GM23338 (cell line): ENCODE results near the gene EPHA5. TPM values are rescaled to one million over a fixed set of nuclear protein-coding genes. Genes with fewer than 3 reads are reported as not detected.
A peak's percentile ranks its signal among the peaks of the same experiment; 100 is the strongest.

Experiments
- ATAC-seq: fragments of 200-7000 bp; cut with Tn5 transposase; 3 replicates; pipeline ENCODE4 v1.9.1; 2020
- DNase-seq: peaks from one replicate; pipeline ENCODE4 v3.0.0-alpha.2; 2015; ENCODE audit warnings: low spot score
- H2AFZ ChIP-seq: fragments of 200-600 bp; sonication (generic); 2 replicates; pipeline ENCODE4 v1.8.0; 2016; ENCODE audit warnings: antibody characterized with exemption, mild to moderate bottlenecking, moderate library complexity
- H3F3A ChIP-seq: fragments of 200-600 bp; sonication (generic); replicated peaks from 2 replicates; pipeline ENCODE4 v1.8.0; 2017; ENCODE audit warnings: antibody characterized with exemption, mixed run types, low read depth
- H3K27ac ChIP-seq: fragments of 200-600 bp; sonication (generic); 2 replicates; pipeline ENCODE4 v1.6.1; 2016; ENCODE audit warnings: low read depth
- H3K27me3 ChIP-seq: fragments of 200-600 bp; sonication (generic); 2 replicates; pipeline ENCODE4 v1.8.0; 2016; ENCODE audit warnings: mild to moderate bottlenecking, mixed run types, moderate library complexity; ENCODE audit not compliant: insufficient read depth
- H3K36me3 ChIP-seq: fragments of 200-600 bp; sonication (generic); 2 replicates; pipeline ENCODE4 v1.8.0; 2016; ENCODE audit warnings: mild to moderate bottlenecking; ENCODE audit not compliant: insufficient read depth
- H3K4me1 ChIP-seq: fragments of 200-600 bp; sonication (generic); 2 replicates; pipeline ENCODE4 v1.8.0; 2016; ENCODE audit warnings: mild to moderate bottlenecking, moderate library complexity; ENCODE audit not compliant: insufficient read depth
- H3K4me2 ChIP-seq: fragments of 200-600 bp; sonication (generic); 2 replicates; pipeline ENCODE4 v1.7.1; 2017; ENCODE audit warnings: mixed run types
- H3K4me3 ChIP-seq: fragments of 200-600 bp; sonication (generic); 2 replicates; pipeline ENCODE4 v1.6.1; 2016; ENCODE audit warnings: mixed run types
- H3K79me2 ChIP-seq: fragments of 200-600 bp; sonication (generic); replicated peaks from 2 replicates; pipeline ENCODE4 v1.8.0; 2017; ENCODE audit warnings: mild to moderate bottlenecking; ENCODE audit not compliant: insufficient read depth
- H3K9me2 ChIP-seq: fragments of 200-600 bp; sonication (generic); 2 replicates; pipeline ENCODE4 v1.8.0; 2017; ENCODE audit not compliant: insufficient read depth
- H4K20me1 ChIP-seq: fragments of 200-600 bp; sonication (generic); replicated peaks from 2 replicates; pipeline ENCODE4 v1.8.0; 2017; ENCODE audit warnings: mild to moderate bottlenecking; ENCODE audit not compliant: insufficient read depth
- H3K27ac Mint-ChIP-seq: 2 replicates; pipeline ENCODE4 v1.8.0; 2020; ENCODE audit warnings: inconsistent platforms, mild to moderate bottlenecking, moderate library complexity, mixed read lengths
- H3K27me3 Mint-ChIP-seq: 3 replicates; pipeline ENCODE4 v1.8.0; 2022; ENCODE audit warnings: low read depth, mild to moderate bottlenecking, moderate library complexity, mixed read lengths, inconsistent platforms; ENCODE audit not compliant: insufficient read depth, poor library complexity
- H3K36me3 Mint-ChIP-seq: 3 replicates; pipeline ENCODE4 v1.8.0; 2021; ENCODE audit warnings: low read depth, mild to moderate bottlenecking, inconsistent platforms, moderate library complexity, mixed read lengths
- H3K4me1 Mint-ChIP-seq: 3 replicates; pipeline ENCODE4 v1.8.0; 2020; ENCODE audit warnings: mild to moderate bottlenecking, inconsistent platforms, mixed read lengths
- H3K4me3 Mint-ChIP-seq: 3 replicates; pipeline ENCODE4 v1.8.0; 2021; ENCODE audit warnings: moderate library complexity, mild to moderate bottlenecking, inconsistent platforms, mixed read lengths
- H3K9me3 Mint-ChIP-seq: 3 replicates; pipeline ENCODE4 v1.8.0; 2020; ENCODE audit warnings: moderate library complexity, mild to moderate bottlenecking, inconsistent platforms, mixed read lengths
- CREB1 ChIP-seq: fragments of 250-450 bp; sonication (Bioruptor Pico); IDR thresholded peaks from 2 replicates; pipeline ENCODE4 v1.5.0; 2020; ENCODE audit warnings: low read depth, mild to moderate bottlenecking, moderate library complexity
- EZH2 ChIP-seq: fragments of 200-600 bp; sonication (generic); IDR thresholded peaks from one replicate; pipeline ENCODE4 v1.8.0; 2017; ENCODE audit warnings: antibody characterized with exemption, mild to moderate bottlenecking, low read depth; ENCODE audit not compliant: unreplicated experiment
- NANOG ChIP-seq: IDR thresholded peaks from 2 replicates; pipeline ENCODE4 v1.6.1; 2016; ENCODE audit warnings: antibody characterized with exemption, borderline replicate concordance
- POLR2AphosphoS5 ChIP-seq: IDR thresholded peaks from 2 replicates; pipeline ENCODE4 v1.6.1; 2016; ENCODE audit warnings: antibody characterized with exemption, low read depth
- polyA plus RNA-seq: library from polyadenylated mRNA; unstranded; fragments of >200 nt; fragmentation: Nextera tagmentation; extraction: Ambion mirVana; gene quantifications from 2 replicates; pipeline ENCODE4 v1.2.1, GENCODE V29; 2016
- total RNA-seq: library from RNA; depleted of rRNA; stranded (reverse); fragments of >200 nt; shearing (Covaris generic); gene quantifications from 2 replicates; pipeline ENCODE4 v1.2.3, GENCODE V29; 2014
- TF ChIP-seq, protein P1 (sequence below), 2 experiments: fragments of 200-600 bp in 1 of 2; sonication (generic) in 1 of 2; conservative IDR thresholded peaks; 2 replicates each; pipeline versions ENCODE4 v1.5.1 to v1.6.1; 2016 to 2017; ENCODE audit warnings: antibody characterized with exemption in 2 of 2, low read depth in 2 of 2, mild to moderate bottlenecking in 2 of 2, moderate library complexity in 1 of 2
- TF ChIP-seq, protein P2 (sequence below): IDR thresholded peaks from 2 replicates; pipeline ENCODE4 v1.6.1; 2016; ENCODE audit warnings: antibody characterized with exemption
- TF ChIP-seq, protein P3 (sequence below): fragments of 250-450 bp; sonication (Bioruptor Pico); IDR thresholded peaks from 2 replicates; pipeline ENCODE4 v1.5.0; 2020; ENCODE audit warnings: mild to moderate bottlenecking, moderate library complexity

EPHA5 gene
- total and polyA plus RNA-seq, 2 experiments from 2014 or later, result 0.05 to 0.24 TPM

DNA sequence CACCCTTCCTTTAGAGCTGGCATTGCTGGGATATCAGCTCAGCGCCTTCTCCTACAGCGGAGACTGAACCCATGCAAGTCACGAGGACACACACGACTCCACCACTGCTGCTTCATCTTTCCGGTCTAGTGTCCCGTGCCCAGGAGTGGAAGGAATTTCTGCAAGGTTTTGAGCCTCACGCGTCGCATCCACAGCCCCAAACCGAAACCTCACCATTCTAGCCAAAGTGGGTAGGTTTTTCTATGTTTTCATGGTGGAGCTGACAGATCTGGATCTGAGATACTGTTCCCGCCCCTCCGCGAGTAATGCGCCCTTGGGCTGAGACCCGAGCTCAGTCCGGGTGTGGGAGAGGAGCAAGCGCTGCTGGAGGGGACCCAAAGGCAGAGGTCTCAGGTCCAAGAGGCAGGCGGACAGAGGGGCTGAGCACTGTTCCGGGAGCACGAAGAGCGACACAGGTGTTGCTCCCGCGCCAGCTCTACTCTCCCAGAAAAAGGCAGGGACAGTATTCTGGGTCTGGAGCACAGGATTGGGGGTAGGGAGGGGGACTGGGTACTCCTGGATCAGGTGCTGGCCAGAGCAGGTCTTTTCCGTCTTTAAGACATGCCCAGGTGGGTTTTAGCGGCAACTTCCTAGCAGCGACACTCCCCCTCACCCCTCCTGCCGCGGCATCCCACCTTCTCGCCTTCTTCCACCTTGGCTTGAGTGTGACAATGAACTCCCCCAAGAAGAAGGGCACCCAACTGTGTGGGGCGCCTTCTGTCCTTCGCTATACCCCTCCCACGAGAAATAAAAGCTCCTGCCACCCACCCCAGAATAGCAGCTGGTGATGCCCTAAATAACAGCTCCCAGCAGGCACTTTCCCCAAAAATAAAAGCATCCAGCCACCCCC is 1.8 kb downstream of the EPHA5 start:
- Mint-ChIP-seq H3K27me3 (peaks cover 58% of the 10 kb centered on the region), H3K9me3 (no peaks in the 10 kb centered on the region), H3K4me3 (peak overlapping the region; percentile 76), H3K36me3 (no peaks in the 10 kb centered on the region; the same call in 2 of the 3 replicates), H3K27ac (no peak overlapping the region), H3K4me1 (peaks cover 31% of the 10 kb centered on the region)
- H2AFZ ChIP-seq, result peak overlapping the region; percentile 86
- H3K36me3 ChIP-seq, result no peaks in the 10 kb centered on the region
- peak; percentile 8; the same call in 2 of the 3 replicates for ATAC-seq
- no peaks in the 10 kb centered on the region for H3K9me2 ChIP-seq
- no peaks in the 10 kb centered on the region for H3K79me2 ChIP-seq
- peak overlapping the region; percentile 91 for H3K4me2 ChIP-seq
- H3K27me3 ChIP-seq, result peaks cover 76% of the 10 kb centered on the region
- peaks cover 3% of the 10 kb centered on the region; the same call in 1 of the 2 replicates for H3F3A ChIP-seq
- no peak overlapping the region for H3K27ac ChIP-seq
- H3K4me3 ChIP-seq, result peak overlapping the region; percentile 65
- H3K4me1 ChIP-seq, result peaks cover 43% of the 10 kb centered on the region
- TF ChIP-seq EZH2 (peak; percentile 30), POLR2AphosphoS5 (no peak)
- H4K20me1 ChIP-seq, result peaks cover 5% of the 10 kb centered on the region; the same call in 1 of the 2 replicates
- peak; percentile 44 for DNase-seq

DNA sequence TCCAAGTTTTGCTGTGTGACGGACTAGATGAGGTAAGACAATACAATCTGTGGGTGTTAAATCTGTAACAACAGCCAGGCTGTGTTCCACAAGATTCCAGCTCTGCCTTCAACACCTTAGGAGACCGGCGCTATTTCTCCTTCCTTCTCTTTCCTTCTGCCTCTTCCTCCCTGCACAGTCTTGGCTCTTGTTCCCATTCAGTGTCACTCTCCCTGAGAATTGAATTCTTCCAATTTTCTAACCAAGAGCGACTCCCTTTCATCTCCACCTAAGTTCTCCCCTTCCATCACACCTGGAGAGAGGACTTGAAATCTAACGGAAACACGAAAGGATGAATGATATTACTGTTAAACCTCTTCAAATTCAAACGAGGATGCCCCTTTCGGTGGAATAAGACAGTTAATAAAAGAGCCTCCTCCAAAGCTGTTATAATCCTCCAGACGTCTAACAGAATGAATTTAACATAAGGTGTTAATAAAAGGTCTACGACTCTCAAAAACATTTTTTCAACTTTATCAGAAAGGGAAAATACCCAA is 2.7 kb downstream of the EPHA5 start:
- peak overlapping the region; percentile 91 for H3K4me2 ChIP-seq

More for the DNA sequence above, 2.7 kb downstream of the EPHA5 start:
- ATAC-seq, result no peak
- DNase-seq, result peak; percentile 18
- H3K4me3 Mint-ChIP-seq, result peak overlapping the region; percentile 39
- Histone ChIP-seq H3K4me3 (peak overlapping the region; percentile 65), H2AFZ (no peak overlapping the region), H3K36me3 (no peaks in the 10 kb centered on the region), H4K20me1 (peaks cover 5% of the 10 kb centered on the region; the same call in 1 of the 2 replicates), H3K79me2 (no peaks in the 10 kb centered on the region), H3K9me2 (no peaks in the 10 kb centered on the region), H3K27ac (no peak overlapping the region), H3F3A (peaks cover 3% of the 10 kb centered on the region; the same call in 1 of the 2 replicates), H3K27me3 (peaks cover 68% of the 10 kb centered on the region), H3K4me1 (peaks cover 43% of the 10 kb centered on the region)
- no peaks in the 10 kb centered on the region; the same call in 2 of the 3 replicates for H3K36me3 Mint-ChIP-seq
- TF ChIP-seq, protein P1, sequence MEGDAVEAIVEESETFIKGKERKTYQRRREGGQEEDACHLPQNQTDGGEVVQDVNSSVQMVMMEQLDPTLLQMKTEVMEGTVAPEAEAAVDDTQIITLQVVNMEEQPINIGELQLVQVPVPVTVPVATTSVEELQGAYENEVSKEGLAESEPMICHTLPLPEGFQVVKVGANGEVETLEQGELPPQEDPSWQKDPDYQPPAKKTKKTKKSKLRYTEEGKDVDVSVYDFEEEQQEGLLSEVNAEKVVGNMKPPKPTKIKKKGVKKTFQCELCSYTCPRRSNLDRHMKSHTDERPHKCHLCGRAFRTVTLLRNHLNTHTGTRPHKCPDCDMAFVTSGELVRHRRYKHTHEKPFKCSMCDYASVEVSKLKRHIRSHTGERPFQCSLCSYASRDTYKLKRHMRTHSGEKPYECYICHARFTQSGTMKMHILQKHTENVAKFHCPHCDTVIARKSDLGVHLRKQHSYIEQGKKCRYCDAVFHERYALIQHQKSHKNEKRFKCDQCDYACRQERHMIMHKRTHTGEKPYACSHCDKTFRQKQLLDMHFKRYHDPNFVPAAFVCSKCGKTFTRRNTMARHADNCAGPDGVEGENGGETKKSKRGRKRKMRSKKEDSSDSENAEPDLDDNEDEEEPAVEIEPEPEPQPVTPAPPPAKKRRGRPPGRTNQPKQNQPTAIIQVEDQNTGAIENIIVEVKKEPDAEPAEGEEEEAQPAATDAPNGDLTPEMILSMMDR (conservative IDR thresholded peaks at IDR 0.05; ENCODE audit: low read depth in 2 of 2), result no peak
- TF ChIP-seq, protein P2, sequence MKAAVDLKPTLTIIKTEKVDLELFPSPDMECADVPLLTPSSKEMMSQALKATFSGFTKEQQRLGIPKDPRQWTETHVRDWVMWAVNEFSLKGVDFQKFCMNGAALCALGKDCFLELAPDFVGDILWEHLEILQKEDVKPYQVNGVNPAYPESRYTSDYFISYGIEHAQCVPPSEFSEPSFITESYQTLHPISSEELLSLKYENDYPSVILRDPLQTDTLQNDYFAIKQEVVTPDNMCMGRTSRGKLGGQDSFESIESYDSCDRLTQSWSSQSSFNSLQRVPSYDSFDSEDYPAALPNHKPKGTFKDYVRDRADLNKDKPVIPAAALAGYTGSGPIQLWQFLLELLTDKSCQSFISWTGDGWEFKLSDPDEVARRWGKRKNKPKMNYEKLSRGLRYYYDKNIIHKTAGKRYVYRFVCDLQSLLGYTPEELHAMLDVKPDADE, result no peak
- TF ChIP-seq CREB1 (CRISPR knock-in tag) (no peak), NANOG (no peak)
- TF ChIP-seq, protein P3, sequence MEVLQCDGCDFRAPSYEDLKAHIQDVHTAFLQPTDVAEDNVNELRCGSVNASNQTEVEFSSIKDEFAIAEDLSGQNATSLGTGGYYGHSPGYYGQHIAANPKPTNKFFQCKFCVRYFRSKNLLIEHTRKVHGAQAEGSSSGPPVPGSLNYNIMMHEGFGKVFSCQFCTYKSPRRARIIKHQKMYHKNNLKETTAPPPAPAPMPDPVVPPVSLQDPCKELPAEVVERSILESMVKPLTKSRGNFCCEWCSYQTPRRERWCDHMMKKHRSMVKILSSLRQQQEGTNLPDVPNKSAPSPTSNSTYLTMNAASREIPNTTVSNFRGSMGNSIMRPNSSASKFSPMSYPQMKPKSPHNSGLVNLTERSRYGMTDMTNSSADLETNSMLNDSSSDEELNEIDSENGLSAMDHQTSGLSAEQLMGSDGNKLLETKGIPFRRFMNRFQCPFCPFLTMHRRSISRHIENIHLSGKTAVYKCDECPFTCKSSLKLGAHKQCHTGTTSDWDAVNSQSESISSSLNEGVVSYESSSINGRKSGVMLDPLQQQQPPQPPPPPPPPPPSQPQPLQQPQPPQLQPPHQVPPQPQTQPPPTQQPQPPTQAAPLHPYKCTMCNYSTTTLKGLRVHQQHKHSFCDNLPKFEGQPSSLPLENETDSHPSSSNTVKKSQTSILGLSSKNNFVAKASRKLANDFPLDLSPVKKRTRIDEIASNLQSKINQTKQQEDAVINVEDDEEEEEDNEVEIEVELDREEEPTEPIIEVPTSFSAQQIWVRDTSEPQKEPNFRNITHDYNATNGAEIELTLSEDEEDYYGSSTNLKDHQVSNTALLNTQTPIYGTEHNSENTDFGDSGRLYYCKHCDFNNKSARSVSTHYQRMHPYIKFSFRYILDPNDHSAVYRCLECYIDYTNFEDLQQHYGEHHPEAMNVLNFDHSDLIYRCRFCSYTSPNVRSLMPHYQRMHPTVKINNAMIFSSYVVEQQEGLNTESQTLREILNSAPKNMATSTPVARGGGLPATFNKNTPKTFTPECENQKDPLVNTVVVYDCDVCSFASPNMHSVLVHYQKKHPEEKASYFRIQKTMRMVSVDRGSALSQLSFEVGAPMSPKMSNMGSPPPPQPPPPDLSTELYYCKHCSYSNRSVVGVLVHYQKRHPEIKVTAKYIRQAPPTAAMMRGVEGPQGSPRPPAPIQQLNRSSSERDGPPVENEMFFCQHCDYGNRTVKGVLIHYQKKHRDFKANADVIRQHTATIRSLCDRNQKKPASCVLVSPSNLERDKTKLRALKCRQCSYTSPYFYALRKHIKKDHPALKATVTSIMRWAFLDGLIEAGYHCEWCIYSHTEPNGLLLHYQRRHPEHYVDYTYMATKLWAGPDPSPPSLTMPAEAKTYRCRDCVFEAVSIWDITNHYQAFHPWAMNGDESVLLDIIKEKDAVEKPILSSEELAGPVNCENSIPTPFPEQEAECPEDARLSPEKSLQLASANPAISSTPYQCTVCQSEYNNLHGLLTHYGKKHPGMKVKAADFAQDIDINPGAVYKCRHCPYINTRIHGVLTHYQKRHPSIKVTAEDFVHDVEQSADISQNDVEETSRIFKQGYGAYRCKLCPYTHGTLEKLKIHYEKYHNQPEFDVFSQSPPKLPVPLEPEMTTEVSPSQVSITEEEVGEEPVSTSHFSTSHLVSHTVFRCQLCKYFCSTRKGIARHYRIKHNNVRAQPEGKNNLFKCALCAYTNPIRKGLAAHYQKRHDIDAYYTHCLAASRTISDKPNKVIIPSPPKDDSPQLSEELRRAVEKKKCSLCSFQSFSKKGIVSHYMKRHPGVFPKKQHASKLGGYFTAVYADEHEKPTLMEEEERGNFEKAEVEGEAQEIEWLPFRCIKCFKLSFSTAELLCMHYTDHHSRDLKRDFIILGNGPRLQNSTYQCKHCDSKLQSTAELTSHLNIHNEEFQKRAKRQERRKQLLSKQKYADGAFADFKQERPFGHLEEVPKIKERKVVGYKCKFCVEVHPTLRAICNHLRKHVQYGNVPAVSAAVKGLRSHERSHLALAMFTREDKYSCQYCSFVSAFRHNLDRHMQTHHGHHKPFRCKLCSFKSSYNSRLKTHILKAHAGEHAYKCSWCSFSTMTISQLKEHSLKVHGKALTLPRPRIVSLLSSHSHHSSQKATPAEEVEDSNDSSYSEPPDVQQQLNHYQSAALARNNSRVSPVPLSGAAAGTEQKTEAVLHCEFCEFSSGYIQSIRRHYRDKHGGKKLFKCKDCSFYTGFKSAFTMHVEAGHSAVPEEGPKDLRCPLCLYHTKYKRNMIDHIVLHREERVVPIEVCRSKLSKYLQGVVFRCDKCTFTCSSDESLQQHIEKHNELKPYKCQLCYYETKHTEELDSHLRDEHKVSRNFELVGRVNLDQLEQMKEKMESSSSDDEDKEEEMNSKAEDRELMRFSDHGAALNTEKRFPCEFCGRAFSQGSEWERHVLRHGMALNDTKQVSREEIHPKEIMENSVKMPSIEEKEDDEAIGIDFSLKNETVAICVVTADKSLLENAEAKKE (CRISPR knock-in tag), result no peak
- no peaks in the 10 kb centered on the region for H3K9me3 Mint-ChIP-seq
- H3K4me1 Mint-ChIP-seq, result peaks cover 34% of the 10 kb centered on the region
- H3K27me3 Mint-ChIP-seq, result peaks cover 56% of the 10 kb centered on the region
- no peak overlapping the region for H3K27ac Mint-ChIP-seq
